Measurements from ENCODE around the gene HP1BP3. TPM values are rescaled to one million over a fixed set of nuclear protein-coding genes. Genes with fewer than 3 reads are reported as not detected.

The HP1BP3 gene
- total RNA-seq, 1 experiment from 2014 or later: 263 TPM

GRCh38 chr1:20834780-20835179 lies 47.7 kb upstream of the HP1BP3 start:
- DNase-seq (ENCODE audit: low read depth, low spot score): no peak
- no peak overlapping the region for H3K4me3 ChIP-seq (ENCODE audit: low read depth in 2 of 2, low read length in 2 of 2)
- CTCF ChIA-PET: no interaction called here

GRCh38 chr1:20834192-20834591 lies 47.1 kb upstream of the HP1BP3 start:
- CTCF ChIA-PET: no interaction called here
- ATAC-seq (no peak), DNase-seq (ENCODE audit: low read depth, low spot score) (no peak)
- no peaks in the 10 kb centered on the region for H3K9me3 ChIP-seq (ENCODE audit: control insufficient read depth, insufficient read depth, low read depth, low read length)
- no peaks in the 10 kb centered on the region for H3K4me1 ChIP-seq (ENCODE audit: control insufficient read depth, insufficient read depth, low read length)
- intact Hi-C loops (cut with micrococcal nuclease; ENCODE audit: unreplicated experiment): no loop called here
- no peak overlapping the region for H3K27ac ChIP-seq (ENCODE audit: low read length)
- no peaks in the 10 kb centered on the region for H3K36me3 ChIP-seq (ENCODE audit: control insufficient read depth, insufficient read depth, low read length)
- no peak for TF ChIP-seq SIN3A (IDR thresholded peaks at IDR 0.05; ENCODE audit: borderline replicate concordance, insufficient read depth, low read depth, low read length)
- no peak for TF ChIP-seq REST (IDR thresholded peaks at IDR 0.05; ENCODE audit: insufficient read depth in 1 of 2, low read depth in 2 of 2, low read length in 1 of 2)
- TF ChIP-seq CTCF (IDR thresholded peaks at IDR 0.05): no peak
- TF ChIP-seq POLR2AphosphoS5 (IDR thresholded peaks at IDR 0.05; ENCODE audit: low read depth, low read length): no peak
- no peak for TF ChIP-seq TCF7L2 (IDR thresholded peaks at IDR 0.05; ENCODE audit: low read depth, low read length)
- no peak overlapping the region for H3K4me3 ChIP-seq (ENCODE audit: low read depth in 2 of 2, low read length in 2 of 2)
- H3K27me3 ChIP-seq (ENCODE audit: control insufficient read depth, insufficient read depth, low read length): no peaks in the 10 kb centered on the region
- BruUV-seq (replicated peaks): no TSS peak
- POLR2A ChIA-PET: no interaction called here
- in situ Hi-C loops (cut with HindIII; ENCODE audit: low pct_unique_long_range_greater_than_20kb, low sequenced_read_pairs): no loop called here

More at GRCh38 chr1:20834780-20835179, 47.7 kb upstream of the HP1BP3 start:
- Histone ChIP-seq H3K9me3 (ENCODE audit: control insufficient read depth, insufficient read depth, low read depth, low read length) (no peaks in the 10 kb centered on the region), H3K4me1 (ENCODE audit: control insufficient read depth, insufficient read depth, low read length) (no peaks in the 10 kb centered on the region), H3K27ac (ENCODE audit: low read length) (no peak overlapping the region), H3K36me3 (ENCODE audit: control insufficient read depth, insufficient read depth, low read length) (no peaks in the 10 kb centered on the region), H3K27me3 (ENCODE audit: control insufficient read depth, insufficient read depth, low read length) (no peaks in the 10 kb centered on the region)
- TF ChIP-seq TCF7L2 (IDR thresholded peaks at IDR 0.05; ENCODE audit: low read depth, low read length): no peak
- no peak for TF ChIP-seq SIN3A (IDR thresholded peaks at IDR 0.05; ENCODE audit: borderline replicate concordance, insufficient read depth, low read depth, low read length)
- TF ChIP-seq POLR2AphosphoS5 (IDR thresholded peaks at IDR 0.05; ENCODE audit: low read depth, low read length): no peak
- TF ChIP-seq REST (IDR thresholded peaks at IDR 0.05; ENCODE audit: insufficient read depth in 1 of 2, low read depth in 2 of 2, low read length in 1 of 2): no peak
- no peak for TF ChIP-seq CTCF (IDR thresholded peaks at IDR 0.05)
- intact Hi-C loops (cut with micrococcal nuclease; ENCODE audit: unreplicated experiment) (no loop called here), in situ Hi-C loops (cut with HindIII; ENCODE audit: low pct_unique_long_range_greater_than_20kb, low sequenced_read_pairs) (no loop called here)
- POLR2A ChIA-PET: no interaction called here
- no TSS peak for BruUV-seq (replicated peaks)
- ATAC-seq: no peak

All from Panc1 (cell line).